Stimulated activated CD4-positive, alpha-beta T cell treated with anti-CD3 and anti-CD28 coated beads, Interleukin-2, amount 100 ng/mL, for 24 hours (primary cell): ENCODE results near the gene TATDN3.
"Not testable (repeated sequence)": the region's sequence is repeated elsewhere in the genome, so short reads cannot be mapped to it uniquely, and the experiment has no call there.

Experiments
- DNase-seq, 2 donors: peaks; one replicate each; pipeline ENCODE4 v3.0.0-alpha.2; 2020

TATDN3 gene

GRCh38 chr1:212777151-212777550 lies 14.5 kb upstream of the TATDN3 start:
- no peak for DNase-seq

- DNase-seq = not testable (repeated sequence)
Measured at GRCh38 chr1:212779086-212779485, 12.6 kb upstream of the TATDN3 start.

GRCh38 chr1:212780759-212781158 lies 10.9 kb upstream of the TATDN3 start:
- DNase-seq = no peak

GRCh38 chr1:212781225-212781624 lies 10.5 kb upstream of the TATDN3 start:
- DNase-seq = no peak

GRCh38 chr1:212782422-212783154 lies 9.1 kb upstream of the TATDN3 start:
- no peak for DNase-seq

GRCh38 chr1:212783976-212784375 lies 7.7 kb upstream of the TATDN3 start:
- DNase-seq = no peak

- no peak for DNase-seq
Measured at GRCh38 chr1:212785871-212786270, 5.8 kb upstream of the TATDN3 start.

- DNase-seq = no peak
Measured at GRCh38 chr1:212791261-212791675, 426 bp upstream of the TATDN3 start.

GRCh38 chr1:212792396-212792908 lies 758 bp downstream of the TATDN3 start:
- DNase-seq = no peak

- DNase-seq = no peak
Measured at GRCh38 chr1:212794561-212795014, 2.9 kb downstream of the TATDN3 start.

GRCh38 chr1:212797681-212798080 lies 6.0 kb downstream of the TATDN3 start:
- no peak for DNase-seq

- no peak for DNase-seq
Measured at GRCh38 chr1:212805767-212806166, 14.1 kb downstream of the TATDN3 start.

- DNase-seq = no peak
Measured at GRCh38 chr1:212814537-212815334, 23.0 kb downstream of the TATDN3 start.

- no peak for DNase-seq
Measured at GRCh38 chr1:212816567-212817278, 25.0 kb downstream of the TATDN3 start.

- DNase-seq = no peak
Measured at GRCh38 chr1:212819726-212820125, 28.0 kb downstream of the TATDN3 start.

GRCh38 chr1:212820969-212821368 lies 29.3 kb downstream of the TATDN3 start:
- DNase-seq = no peak

- no peak for DNase-seq
Measured at GRCh38 chr1:212822956-212823355, 31.3 kb downstream of the TATDN3 start.

GRCh38 chr1:212824201-212824600 lies 32.5 kb downstream of the TATDN3 start:
- no peak for DNase-seq

GRCh38 chr1:212825798-212826452 lies 34.2 kb downstream of the TATDN3 start:
- DNase-seq = no peak

GRCh38 chr1:212827171-212827776 lies 35.6 kb downstream of the TATDN3 start:
- DNase-seq = no peak

GRCh38 chr1:212827831-212828278 lies 36.2 kb downstream of the TATDN3 start:
- DNase-seq = no peak

- DNase-seq = no peak
Measured at GRCh38 chr1:212828395-212828794, 36.7 kb downstream of the TATDN3 start.
